D341Med (cell line): ENCODE results near the gene L1CAM.

Experiments used
- DNase-seq: peaks from one replicate; pipeline ENCODE4 v3.0.0; 2012; ENCODE audit warnings: low spot score

Gene L1CAM

GRCh38 chrX:153902385-153902784 lies 16.4 kb upstream of the L1CAM start:
- DNase-seq, result no peak

GRCh38 chrX:153901753-153902140 lies 15.8 kb upstream of the L1CAM start:
- DNase-seq, result no peak

GRCh38 chrX:153900831-153901752 lies 15.1 kb upstream of the L1CAM start:
- DNase-seq, result no peak

GRCh38 chrX:153897899-153898298 lies 11.9 kb upstream of the L1CAM start:
- DNase-seq, result no peak

GRCh38 chrX:153889123-153889522 lies 3.1 kb upstream of the L1CAM start:
- no peak for DNase-seq

- no peak for DNase-seq
Measured at GRCh38 chrX:153888344-153888743, 2.4 kb upstream of the L1CAM start.

GRCh38 chrX:153887385-153887784 lies 1.4 kb upstream of the L1CAM start:
- no peak for DNase-seq

GRCh38 chrX:153886915-153887314 lies 942 bp upstream of the L1CAM start:
- DNase-seq, result no peak

- DNase-seq, result peak; percentile 60
Measured at GRCh38 chrX:153885208-153885787, 675 bp downstream of the L1CAM start.

- peak; percentile 56 for DNase-seq
Measured at GRCh38 chrX:153884590-153884989, 1.4 kb downstream of the L1CAM start.

GRCh38 chrX:153884136-153884535 lies 1.8 kb downstream of the L1CAM start:
- no peak for DNase-seq

GRCh38 chrX:153883163-153883843 lies 2.7 kb downstream of the L1CAM start:
- no peak for DNase-seq

- DNase-seq, result no peak
Measured at GRCh38 chrX:153882557-153882956, 3.4 kb downstream of the L1CAM start.

- no peak for DNase-seq
Measured at GRCh38 chrX:153882086-153882498, 3.9 kb downstream of the L1CAM start.

- no peak for DNase-seq
Measured at GRCh38 chrX:153881281-153881680, 4.7 kb downstream of the L1CAM start.

GRCh38 chrX:153880440-153880815 lies 5.5 kb downstream of the L1CAM start:
- DNase-seq, result no peak

- no peak for DNase-seq
Measured at GRCh38 chrX:153879741-153880439, 6.1 kb downstream of the L1CAM start.

- no peak for DNase-seq
Measured at GRCh38 chrX:153878969-153879653, 6.9 kb downstream of the L1CAM start.

GRCh38 chrX:153878345-153878744 lies 7.6 kb downstream of the L1CAM start:
- no peak for DNase-seq

- DNase-seq, result no peak
Measured at GRCh38 chrX:153877571-153878261, 8.3 kb downstream of the L1CAM start.

- no peak for DNase-seq
Measured at GRCh38 chrX:153876112-153876491, 9.9 kb downstream of the L1CAM start.
